Upper lobe of left lung (tissue), 6 donors: Measurements from ENCODE around the gene ANKDD1B. TPM values are rescaled to one million over a fixed set of nuclear protein-coding genes. Genes with fewer than 3 reads are reported as not detected.
A peak's percentile ranks its signal among the peaks of the same experiment; 100 is the strongest.

Source experiments
- ATAC-seq, 2 donors: fragments of 200-7000 bp; cut with Tn5 transposase; one replicate each; pipeline ENCODE4 v1.9.1; 2022; ENCODE audit warnings: mild to moderate bottlenecking in 2 of 2, moderate library complexity in 2 of 2; ENCODE audit not compliant: low FRiP score in 2 of 2
- DNase-seq, 2 donors: peaks; one replicate each; pipeline ENCODE4 v3.0.0-alpha.2; 2019 to 2020
- H3K27ac ChIP-seq, 4 donors: fragments of 200-600 bp; sonication (generic); one replicate each; pipeline ENCODE4 v1.5.1; 2016 to 2019
- H3K27me3 ChIP-seq, 4 donors: fragments of 200-600 bp; sonication (generic); one replicate each; pipeline ENCODE4 v1.5.1; 2017 to 2019
- H3K36me3 ChIP-seq, 4 donors: fragments of 200-600 bp; sonication (generic); one replicate each; pipeline ENCODE4 v1.5.1; 2016 to 2019
- H3K4me1 ChIP-seq, 4 donors: fragments of 200-600 bp; sonication (generic); one replicate each; pipeline ENCODE4 v1.5.1; 2018 to 2019
- H3K4me3 ChIP-seq, 4 donors: fragments of 200-600 bp; sonication (generic); one replicate each; pipeline ENCODE4 v1.5.1; 2017 to 2019; ENCODE audit warnings: mild to moderate bottlenecking in 2 of 4, moderate library complexity in 1 of 4
- H3K9me3 ChIP-seq, 4 donors: fragments of 200-600 bp; sonication (generic); one replicate each; pipeline ENCODE4 v1.5.1; 2018 to 2019
- EP300 ChIP-seq, 4 donors: sonication (generic); formaldehyde crosslinking; IDR thresholded peaks; one replicate each; pipeline ENCODE4 v1.5.1; 2017; ENCODE audit warnings: antibody characterized with exemption in 4 of 4, control low read depth in 2 of 4
- POLR2A ChIP-seq, 4 donors: fragments of 450-650 bp; IDR thresholded peaks; one replicate each; pipeline ENCODE4 v1.5.1; 2016 to 2017; ENCODE audit warnings: antibody characterized with exemption in 4 of 4, mild to moderate bottlenecking in 2 of 4
- POLR2AphosphoS5 ChIP-seq, 2 donors: sonication (generic); formaldehyde crosslinking; IDR thresholded peaks; one replicate each; pipeline ENCODE4 v1.5.1; 2017; ENCODE audit warnings: antibody characterized with exemption in 2 of 2
- WGBS, 2 donors: methylation state at CpG; one replicate each; pipeline ENCODE4 v1.1.5; 2017 to 2018; 5-methylcytosine and 5-hydroxymethylcytosine counted together
- total RNA-seq, 6 donors: library from RNA; depleted of rRNA in 4 of 6; stranded (reverse); fragments of >200 nt in 4 of 6; gene quantifications; one replicate each; pipeline versions ENCODE4 v1.1.0 to v1.2.1, GENCODE V29; 2016 to 2021
- TF ChIP-seq, protein P1 (sequence below), 6 experiments: fragments of 450-650 bp in 4 of 6; fragments of 200-600 bp in 2 of 6; sonication (generic) in 2 of 6; IDR thresholded peaks; one replicate each; pipeline ENCODE4 v1.5.1; 2016 to 2019; ENCODE audit warnings: antibody characterized with exemption in 6 of 6
- donor health status: DM: no; HTN: no; CAD: no; lungs with moderate emphysema.
- donor health status: DM: no; HTN: yes; CAD: no; lungs with severe emphysema.

Gene ANKDD1B
- total RNA-seq, 6 donors from 2014 or later: 0.67 to 7.3 (median 4.4) TPM

GRCh38 chr5:75659791-75660450 lies 48.7 kb downstream of the ANKDD1B start:
- no peaks in the 10 kb centered on the region for H3K27me3 ChIP-seq
- no peak overlapping the region for H3K27ac ChIP-seq
- 87 to 90% methylated on average over 3 of the region's 3 CpGs for WGBS, 2 donors

GRCh38 chr5:75660678-75661465 lies 49.6 kb downstream of the ANKDD1B start:
- ATAC-seq: peak in 1 of 2 donors; percentile 51
- DNase-seq: no peak
- H3K9me3 ChIP-seq: no peaks in the 10 kb centered on the region
- H3K36me3 ChIP-seq: no peaks in the 10 kb centered on the region
- no peaks in the 10 kb centered on the region for H3K27me3 ChIP-seq
- H3K27ac ChIP-seq: no peak overlapping the region
- H3K4me1 ChIP-seq: no peaks in the 10 kb centered on the region
- no peak for TF ChIP-seq POLR2AphosphoS5 (IDR thresholded peaks at IDR 0.05)
- no peak for TF ChIP-seq EP300 (IDR thresholded peaks at IDR 0.05)
- no peak overlapping the region for H3K4me3 ChIP-seq
- 82 to 86% methylated on average over 16 of the region's 16 CpGs for WGBS, 2 donors

More at GRCh38 chr5:75659791-75660450, 48.7 kb downstream of the ANKDD1B start:
- Histone ChIP-seq H3K4me3 (no peak overlapping the region), H3K9me3 (no peaks in the 10 kb centered on the region), H3K36me3 (no peaks in the 10 kb centered on the region), H3K4me1 (no peaks in the 10 kb centered on the region)
- DNase-seq (no peak), ATAC-seq (no peak)
- TF ChIP-seq, protein P1, sequence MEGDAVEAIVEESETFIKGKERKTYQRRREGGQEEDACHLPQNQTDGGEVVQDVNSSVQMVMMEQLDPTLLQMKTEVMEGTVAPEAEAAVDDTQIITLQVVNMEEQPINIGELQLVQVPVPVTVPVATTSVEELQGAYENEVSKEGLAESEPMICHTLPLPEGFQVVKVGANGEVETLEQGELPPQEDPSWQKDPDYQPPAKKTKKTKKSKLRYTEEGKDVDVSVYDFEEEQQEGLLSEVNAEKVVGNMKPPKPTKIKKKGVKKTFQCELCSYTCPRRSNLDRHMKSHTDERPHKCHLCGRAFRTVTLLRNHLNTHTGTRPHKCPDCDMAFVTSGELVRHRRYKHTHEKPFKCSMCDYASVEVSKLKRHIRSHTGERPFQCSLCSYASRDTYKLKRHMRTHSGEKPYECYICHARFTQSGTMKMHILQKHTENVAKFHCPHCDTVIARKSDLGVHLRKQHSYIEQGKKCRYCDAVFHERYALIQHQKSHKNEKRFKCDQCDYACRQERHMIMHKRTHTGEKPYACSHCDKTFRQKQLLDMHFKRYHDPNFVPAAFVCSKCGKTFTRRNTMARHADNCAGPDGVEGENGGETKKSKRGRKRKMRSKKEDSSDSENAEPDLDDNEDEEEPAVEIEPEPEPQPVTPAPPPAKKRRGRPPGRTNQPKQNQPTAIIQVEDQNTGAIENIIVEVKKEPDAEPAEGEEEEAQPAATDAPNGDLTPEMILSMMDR (IDR thresholded peaks at IDR 0.05): no peak
- TF ChIP-seq EP300 (IDR thresholded peaks at IDR 0.05) (no peak), POLR2A (IDR thresholded peaks at IDR 0.05) (no peak), POLR2AphosphoS5 (IDR thresholded peaks at IDR 0.05) (no peak)

DNA sequence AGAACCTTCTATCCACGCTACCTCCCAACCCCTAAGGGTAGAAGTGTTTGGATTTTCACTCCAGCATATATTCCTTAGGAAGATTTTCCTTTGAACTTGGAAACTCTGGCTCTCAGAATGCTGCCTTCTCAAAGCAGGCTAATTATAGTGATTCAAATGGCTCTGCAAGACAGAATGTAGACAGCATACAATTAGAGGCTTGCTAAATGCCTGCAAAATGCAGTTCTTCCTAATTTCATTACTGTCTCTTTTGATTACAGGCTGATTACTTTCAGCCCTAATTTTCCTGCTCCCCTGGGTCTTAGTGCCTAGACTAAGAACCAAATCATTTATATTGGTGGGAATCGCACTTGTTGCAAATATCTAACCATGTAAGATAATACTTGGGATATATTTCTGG lies 50.8 kb downstream of the ANKDD1B start:
- H3K36me3 ChIP-seq: no peaks in the 10 kb centered on the region
- H3K27me3 ChIP-seq: no peaks in the 10 kb centered on the region
- TF ChIP-seq, protein P1 (IDR thresholded peaks at IDR 0.05): no peak
- no peak for TF ChIP-seq POLR2AphosphoS5 (IDR thresholded peaks at IDR 0.05)
- no peak for TF ChIP-seq POLR2A (IDR thresholded peaks at IDR 0.05)
- TF ChIP-seq EP300 (IDR thresholded peaks at IDR 0.05): no peak
- H3K4me3 ChIP-seq: no peak overlapping the region
- 94% methylated on average over 2 of the region's 2 CpGs for WGBS, 2 donors
- ATAC-seq (no peak), DNase-seq (no peak)
- no peak overlapping the region for H3K27ac ChIP-seq
- H3K9me3 ChIP-seq: no peaks in the 10 kb centered on the region
- H3K4me1 ChIP-seq: no peaks in the 10 kb centered on the region

GRCh38 chr5:75663579-75664284 lies 52.5 kb downstream of the ANKDD1B start:
- ATAC-seq: no peak

More at GRCh38 chr5:75663579-75664284, 52.5 kb downstream of the ANKDD1B start:
- Histone ChIP-seq H3K27ac (no peak overlapping the region), H3K27me3 (no peaks in the 10 kb centered on the region), H3K9me3 (no peaks in the 10 kb centered on the region), H3K4me3 (no peak overlapping the region), H3K36me3 (no peaks in the 10 kb centered on the region), H3K4me1 (peaks cover 2 to 6% (median 3%) of the 10 kb centered on the region in 4 donors)
- TF ChIP-seq EP300 (IDR thresholded peaks at IDR 0.05) (no peak), POLR2A (IDR thresholded peaks at IDR 0.05) (no peak), POLR2AphosphoS5 (IDR thresholded peaks at IDR 0.05) (no peak)
- TF ChIP-seq, protein P1 (IDR thresholded peaks at IDR 0.05): no peak
- WGBS, 2 donors: 84 to 86% methylated on average over 12 of the region's 12 CpGs
- no peak for DNase-seq
